ENCODE data around the gene PARM1.
"Not testable (repeated sequence)": the region's sequence is repeated elsewhere in the genome, so short reads cannot be mapped to it uniquely, and the experiment has no call there.

PARM1 gene

DNA sequence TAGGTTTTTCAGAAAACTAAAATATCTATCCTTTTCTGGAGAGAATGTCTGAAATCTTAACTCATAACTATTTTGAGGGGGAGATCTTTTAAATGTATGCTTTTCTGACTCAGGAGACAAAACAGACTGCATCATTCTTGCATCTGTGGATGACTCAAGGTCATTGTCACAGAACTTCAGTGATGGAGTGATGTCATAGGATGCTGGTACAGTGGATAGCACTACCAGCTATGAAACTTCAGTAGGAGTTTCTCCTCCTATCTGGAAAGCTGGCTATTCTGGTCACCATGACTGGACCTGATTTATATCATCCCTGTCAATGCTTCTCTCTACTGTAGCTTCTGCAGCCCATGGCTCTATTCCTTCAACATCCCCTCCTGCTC, 50.3 kb downstream of the PARM1 start:
- DNase-seq (ENCODE audit: insufficient read length, low spot score) = no peak
- no peak for TF ChIP-seq POLR2A (IDR thresholded peaks at IDR 0.05; ENCODE audit: low read depth, low read length)
- FAIRE-seq = no peak

DNA sequence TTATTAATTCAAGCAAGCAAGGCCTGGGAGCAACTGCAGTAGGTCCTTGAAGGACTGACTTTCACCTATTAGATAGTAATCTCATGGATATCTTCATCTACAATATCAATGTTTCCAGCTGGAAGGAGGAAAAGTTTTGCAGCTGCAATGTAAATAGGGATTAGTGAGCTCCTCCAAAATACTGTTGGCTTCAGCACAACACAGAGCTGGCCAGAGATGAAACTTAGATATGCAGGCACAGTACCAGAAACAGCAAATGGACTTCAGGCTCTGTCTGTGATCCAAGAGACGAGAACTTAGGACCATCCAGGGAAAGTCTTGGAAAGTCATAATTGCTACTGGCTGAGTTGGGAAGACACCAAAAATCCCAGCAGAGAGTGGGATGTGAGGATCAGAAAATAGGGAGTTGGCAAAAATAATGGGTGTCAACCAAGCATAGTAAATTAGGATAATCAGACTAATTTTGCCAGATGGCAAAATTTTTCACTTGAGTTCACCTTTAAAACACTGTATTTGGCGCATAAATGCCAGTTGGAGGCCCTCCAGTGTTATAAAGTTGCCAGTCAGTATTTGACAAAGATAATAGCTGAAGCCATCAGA, 57.5 kb downstream of the PARM1 start:
- no peak for TF ChIP-seq POLR2A (IDR thresholded peaks at IDR 0.05; ENCODE audit: low read depth, low read length)
- no peak for DNase-seq (ENCODE audit: insufficient read length, low spot score)
- no peak for FAIRE-seq

GRCh38 chr4:74994436-74994835, 61.5 kb downstream of the PARM1 start:
- FAIRE-seq; DNase-seq (ENCODE audit: insufficient read length, low spot score): not testable (repeated sequence)

DNA sequence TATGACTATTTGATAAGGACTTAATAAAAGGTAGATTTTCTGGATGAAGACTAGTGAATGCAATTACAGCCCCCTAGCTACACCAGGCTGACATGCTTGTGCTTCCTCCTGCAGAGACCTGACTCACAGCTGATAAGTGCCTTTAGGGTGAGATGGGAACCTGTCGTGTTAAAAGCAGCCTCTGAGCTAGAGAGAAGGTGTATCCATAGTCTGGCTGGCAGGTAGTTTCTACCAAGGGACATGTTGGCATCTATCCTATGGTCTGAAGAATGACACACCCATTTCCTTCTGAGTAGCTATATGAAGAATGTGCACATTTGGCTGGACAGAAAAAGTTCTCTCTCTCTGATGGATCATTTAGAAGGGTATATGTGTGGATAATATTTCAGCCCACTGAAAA, 64.1 kb downstream of the PARM1 start:
- DNase-seq (ENCODE audit: insufficient read length, low spot score) (no peak), FAIRE-seq (no peak)
- no peak for TF ChIP-seq POLR2A (IDR thresholded peaks at IDR 0.05; ENCODE audit: low read depth, low read length)

DNA sequence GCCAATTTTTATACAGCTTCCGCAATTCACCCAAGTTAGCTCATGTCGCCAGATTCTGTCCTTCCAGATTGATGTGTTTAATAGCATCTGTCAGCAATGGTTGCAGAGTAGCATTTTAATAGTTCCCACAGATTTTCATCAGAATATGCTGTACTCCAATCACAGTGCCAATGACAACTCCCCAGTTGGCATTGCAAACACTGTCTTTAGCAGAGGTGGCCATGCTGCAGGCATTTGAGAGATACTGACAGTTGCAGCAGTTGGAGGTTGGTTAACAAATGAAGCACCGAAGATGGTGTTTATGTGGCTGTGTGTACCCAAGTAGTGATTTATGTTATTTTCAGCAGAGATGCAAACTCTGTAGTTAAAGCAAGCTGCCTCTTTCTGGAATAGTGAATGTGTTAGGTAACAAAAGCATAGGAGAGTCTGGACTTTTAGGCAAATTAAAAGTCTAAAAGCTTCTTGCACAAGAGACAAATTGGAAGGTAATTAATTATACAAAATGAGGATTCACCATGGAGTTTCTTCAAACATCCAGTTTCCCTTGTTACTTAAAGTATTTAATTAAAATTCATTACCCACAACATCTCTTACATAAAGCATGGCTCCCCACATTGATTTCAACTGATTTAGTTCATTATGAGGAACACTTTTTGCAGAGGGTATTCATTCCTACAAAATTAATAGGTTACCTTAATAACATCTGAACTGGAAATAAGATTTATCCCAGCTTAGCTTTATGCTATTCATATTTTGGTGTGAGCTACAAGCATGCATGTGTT, 65.2 kb downstream of the PARM1 start:
- FAIRE-seq (no peak), DNase-seq (ENCODE audit: insufficient read length, low spot score) (no peak)
- TF ChIP-seq POLR2A (IDR thresholded peaks at IDR 0.05; ENCODE audit: low read depth, low read length) = no peak

- no peak for FAIRE-seq
- TF ChIP-seq POLR2A (IDR thresholded peaks at IDR 0.05; ENCODE audit: low read depth, low read length) = no peak
- DNase-seq (ENCODE audit: insufficient read length, low spot score) = no peak
Observed at GRCh38 chr4:74999714-75000309, 66.9 kb downstream of the PARM1 start.

DNA sequence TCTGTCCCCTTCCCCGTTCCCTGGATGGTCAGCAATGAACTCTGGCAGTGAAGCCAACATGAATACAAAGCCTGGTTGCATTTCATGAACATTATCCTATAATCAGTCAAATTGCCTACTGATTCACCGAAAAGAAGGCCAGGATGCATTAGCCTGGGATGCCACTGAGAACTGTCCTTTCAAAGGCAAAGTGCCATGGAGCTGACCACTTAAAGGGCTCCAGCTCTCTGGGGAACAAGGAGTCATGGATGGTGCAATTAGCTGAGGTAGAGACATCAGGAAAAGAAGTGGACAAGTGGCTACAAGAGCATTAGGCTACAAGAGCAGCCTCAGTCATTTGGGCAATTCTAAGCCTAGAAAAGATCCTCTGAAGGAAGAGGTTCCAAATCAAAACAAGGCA, 69.0 kb downstream of the PARM1 start:
- DNase-seq (ENCODE audit: insufficient read length, low spot score) (no peak), FAIRE-seq (no peak)
- no peak for TF ChIP-seq POLR2A (IDR thresholded peaks at IDR 0.05; ENCODE audit: low read depth, low read length)

GRCh38 chr4:75002381-75002780, 69.5 kb downstream of the PARM1 start:
- DNase-seq (ENCODE audit: insufficient read length, low spot score) (no peak), FAIRE-seq (no peak)
- no peak for TF ChIP-seq POLR2A (IDR thresholded peaks at IDR 0.05; ENCODE audit: low read depth, low read length)

DNA sequence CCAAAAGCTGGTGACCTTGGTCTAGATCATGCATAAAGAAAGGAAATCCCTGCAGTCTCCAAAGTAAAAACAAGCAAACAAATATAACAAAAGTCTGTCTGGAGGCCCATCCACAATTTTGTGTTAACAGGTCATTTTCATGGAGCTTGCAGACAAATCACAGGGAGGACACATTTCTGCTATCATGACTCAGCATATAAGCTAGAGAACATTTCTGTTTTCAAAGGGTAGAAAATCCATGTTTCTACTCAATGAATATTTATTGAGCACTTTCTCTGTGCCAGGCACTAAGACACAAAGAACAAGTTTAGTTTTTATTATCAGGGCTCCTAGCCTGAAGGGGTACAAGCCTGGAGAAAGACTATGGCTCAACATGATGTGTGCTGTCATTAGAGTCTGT, 71.1 kb downstream of the PARM1 start:
- no peak for FAIRE-seq
- TF ChIP-seq POLR2A (IDR thresholded peaks at IDR 0.05; ENCODE audit: low read depth, low read length) = no peak
- no peak for DNase-seq (ENCODE audit: insufficient read length, low spot score)

GRCh38 chr4:75004755-75005668, 72.1 kb downstream of the PARM1 start:
- DNase-seq (ENCODE audit: insufficient read length, low spot score) = no peak
- FAIRE-seq = no peak
- no peak for TF ChIP-seq POLR2A (IDR thresholded peaks at IDR 0.05; ENCODE audit: low read depth, low read length)

- no peak for FAIRE-seq
- TF ChIP-seq POLR2A (IDR thresholded peaks at IDR 0.05; ENCODE audit: low read depth, low read length) = no peak
Observed at GRCh38 chr4:75005727-75006126, 72.8 kb downstream of the PARM1 start.

GRCh38 chr4:75007891-75008290, 75.0 kb downstream of the PARM1 start:
- FAIRE-seq (no peak), DNase-seq (ENCODE audit: insufficient read length, low spot score) (no peak)
- TF ChIP-seq POLR2A (IDR thresholded peaks at IDR 0.05; ENCODE audit: low read depth, low read length) = no peak

More at GRCh38 chr4:75005727-75006126, 72.8 kb downstream of the PARM1 start:
- DNase-seq (ENCODE audit: insufficient read length, low spot score) = no peak

DNA sequence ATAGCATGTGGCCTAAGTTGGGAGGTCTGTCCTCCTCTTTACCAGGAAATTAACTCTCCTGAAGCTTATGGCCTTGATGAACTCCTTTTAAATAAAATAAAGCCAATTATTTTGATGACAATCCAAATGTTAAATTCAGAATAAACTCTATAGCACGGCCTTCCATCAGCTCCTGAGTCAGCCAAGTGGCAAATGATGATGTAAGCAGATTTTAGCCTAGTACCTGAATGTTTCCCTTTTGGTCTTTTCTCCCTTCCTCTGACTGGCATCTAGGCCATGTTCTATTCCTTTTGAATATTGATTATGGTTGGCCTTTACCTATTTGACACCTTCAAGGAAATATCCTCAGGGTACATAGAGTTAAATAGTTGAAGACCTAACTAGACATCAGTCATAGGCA, 76.2 kb downstream of the PARM1 start:
- no peak for FAIRE-seq
- no peak for TF ChIP-seq POLR2A (IDR thresholded peaks at IDR 0.05; ENCODE audit: low read depth, low read length)
- no peak for DNase-seq (ENCODE audit: insufficient read length, low spot score)
